K562 (cell line): Measurements from ENCODE around the gene MRLN. TPM values are rescaled to one million over a fixed set of nuclear protein-coding genes. Genes with fewer than 3 reads are reported as not detected.
A peak's percentile ranks its signal among the peaks of the same experiment; 100 is the strongest.

Experiments used
- CBFA2T2 ChIP-seq: fragments of 450-650 bp; conservative IDR thresholded peaks from 2 replicates; pipeline ENCODE4 v1.6.1; 2017; ENCODE audit warnings: mild to moderate bottlenecking
- CHD2 ChIP-seq: IDR thresholded peaks from 2 replicates; pipeline ENCODE4 v1.6.1; 2011; ENCODE audit warnings: low read depth, low read length
- CTBP1 ChIP-seq: fragments of 450-650 bp; IDR thresholded peaks from 2 replicates; pipeline ENCODE4 v1.6.1; 2016; ENCODE audit warnings: borderline replicate concordance
- ESRRA ChIP-seq: fragments of 450-650 bp; IDR thresholded peaks from 2 replicates; pipeline ENCODE4 v1.6.1; 2014; ENCODE audit warnings: low read depth, mild to moderate bottlenecking, moderate library complexity, borderline replicate concordance
- HES1 ChIP-seq: fragments of 450-650 bp; IDR thresholded peaks from 2 replicates; pipeline ENCODE4 v1.6.1; 2016; ENCODE audit warnings: low read depth, mild to moderate bottlenecking, moderate library complexity
- HMGN3 ChIP-seq: IDR thresholded peaks from 2 replicates; pipeline ENCODE4 v1.6.1; 2011; ENCODE audit warnings: borderline replicate concordance, low read depth, mild to moderate bottlenecking, mixed read lengths, low read length; ENCODE audit not compliant: insufficient read length; ENCODE audit errors: extremely low read depth
- HNRNPK ChIP-seq: fragments of 200-400 bp; formaldehyde crosslinking; IDR thresholded peaks from one replicate; pipeline ENCODE4 v1.6.1; 2018; ENCODE audit warnings: mild to moderate bottlenecking, low read depth, low read length; ENCODE audit not compliant: poor library complexity, severe bottlenecking
- KAT2B ChIP-seq: IDR thresholded peaks from one replicate; pipeline ENCODE4 v1.6.1; 2012; ENCODE audit warnings: low read depth, mild to moderate bottlenecking, control low read depth, inconsistent platforms, low read length, moderate library complexity
- KLF16 ChIP-seq: IDR thresholded peaks from 2 replicates; pipeline ENCODE4 v1.6.1; 2016; ENCODE audit warnings: antibody characterized with exemption
- MCM2 ChIP-seq: fragments of 450-650 bp; IDR thresholded peaks from 2 replicates; pipeline ENCODE4 v1.6.1; 2017; ENCODE audit warnings: low read depth, mild to moderate bottlenecking
- MEF2A ChIP-seq: IDR thresholded peaks from 2 replicates; pipeline ENCODE4 v1.6.1; 2011; ENCODE audit warnings: low read depth, mild to moderate bottlenecking, low read length, moderate library complexity; ENCODE audit not compliant: control insufficient read depth
- NCOR1 ChIP-seq: fragments of 450-650 bp; IDR thresholded peaks from 2 replicates; pipeline ENCODE4 v1.6.1; 2016; ENCODE audit warnings: mild to moderate bottlenecking, moderate library complexity
- NFE2L1 ChIP-seq: fragments of 450-650 bp; IDR thresholded peaks from 2 replicates; pipeline ENCODE4 v1.6.1; 2016; ENCODE audit warnings: missing genetic modification characterization, low read depth, mild to moderate bottlenecking, missing compliant biosample characterization, moderate library complexity, borderline replicate concordance
- PRMT5 ChIP-seq: sonication (generic); formaldehyde crosslinking; IDR thresholded peaks from 2 replicates; pipeline ENCODE4 v1.5.0; 2020; ENCODE audit warnings: missing genetic modification reagents
- RBM15 ChIP-seq: fragments of 200-400 bp; formaldehyde crosslinking; IDR thresholded peaks from 2 replicates; pipeline ENCODE4 v1.6.1; 2018; ENCODE audit warnings: mild to moderate bottlenecking, low read length, moderate library complexity; ENCODE audit not compliant: insufficient read depth
- RCOR1 ChIP-seq, 2 experiments: IDR thresholded peaks; 2 replicates each; pipeline ENCODE4 v1.6.1; 2012; ENCODE audit warnings: low read depth in 2 of 2, low read length in 2 of 2, borderline replicate concordance in 1 of 2, improper control_type of control experiment in 1 of 2
- RNF2 ChIP-seq: sonication (generic); IDR thresholded peaks from 2 replicates; pipeline ENCODE4 v1.6.1; 2016
- SAFB ChIP-seq: fragments of 200-400 bp; formaldehyde crosslinking; IDR thresholded peaks from 2 replicates; pipeline ENCODE4 v1.6.1; 2017; ENCODE audit warnings: low read depth, low read length, borderline replicate concordance
- SMAD4 ChIP-seq: fragments of 250-450 bp; sonication (Bioruptor Pico); conservative IDR thresholded peaks from 2 replicates; pipeline ENCODE4 v1.8.0; 2021; ENCODE audit warnings: inconsistent platforms, mild to moderate bottlenecking, moderate library complexity
- SOX6 ChIP-seq: fragments of 450-650 bp; IDR thresholded peaks from 2 replicates; pipeline ENCODE4 v1.6.1; 2014; ENCODE audit warnings: mild to moderate bottlenecking
- ZFP1 ChIP-seq: fragments of 450-650 bp; formaldehyde crosslinking; IDR thresholded peaks from 2 replicates; pipeline ENCODE4 v1.4.0; 2020; ENCODE audit warnings: mild to moderate bottlenecking, mixed read lengths
- ZNF165 ChIP-seq: fragments of 250-450 bp; sonication (Bioruptor Pico); IDR thresholded peaks from 2 replicates; pipeline ENCODE4 v1.4.0; 2020; ENCODE audit warnings: borderline replicate concordance
- ZNF174 ChIP-seq: fragments of 250-450 bp; sonication (Bioruptor Pico); IDR thresholded peaks from 2 replicates; pipeline ENCODE4 v1.4.0; 2020; ENCODE audit warnings: mild to moderate bottlenecking
- ZNF232 ChIP-seq: sonication (generic); formaldehyde crosslinking; IDR thresholded peaks from 2 replicates; pipeline ENCODE4 v1.8.0; 2022; ENCODE audit warnings: mild to moderate bottlenecking, missing genetic modification reagents
- ZNF263 ChIP-seq: sonication (generic); formaldehyde crosslinking; IDR thresholded peaks from 2 replicates; pipeline ENCODE4 v1.8.0; 2022; ENCODE audit warnings: mild to moderate bottlenecking, missing genetic modification reagents, borderline replicate concordance
- ZNF316 ChIP-seq: fragments of 450-650 bp; IDR thresholded peaks from 2 replicates; pipeline ENCODE4 v1.6.1; 2016
- ZNF41 ChIP-seq: fragments of 250-450 bp; sonication (Bioruptor Pico); conservative IDR thresholded peaks from 2 replicates; pipeline ENCODE4 v1.4.0; 2020; ENCODE audit warnings: mild to moderate bottlenecking
- ZNF444 ChIP-seq: fragments of 250-450 bp; sonication (Bioruptor Pico); IDR thresholded peaks from 2 replicates; pipeline ENCODE4 v1.4.0; 2020; ENCODE audit warnings: mild to moderate bottlenecking, moderate library complexity
- ZNF780A ChIP-seq: fragments of 250-450 bp; sonication (Bioruptor Pico); IDR thresholded peaks from 2 replicates; pipeline ENCODE4 v1.5.0; 2021; ENCODE audit warnings: mild to moderate bottlenecking
- polyA plus RNA-seq, 8 experiments: library from polyadenylated mRNA; depleted of rRNA in 4 of 8; stranded (reverse) in 5 of 8; unstranded in 3 of 8; fragments of >200 nt; fragmentation: Nextera tagmentation in 2 of 8; fragmentation: Illumina TruSeq in 1 of 8; extraction: Ambion mirVana in 2 of 8; extraction: Trizol in 1 of 8; gene quantifications; 2 replicates each; pipeline versions ENCODE4 v1.2.1 to v1.2.3, GENCODE V29; 2011 to 2014; ENCODE audit warnings: inconsistent platforms in 1 of 8, missing spikeins in 1 of 8
- total RNA-seq, 7 experiments: library from RNA; depleted of rRNA in 6 of 7; stranded (reverse); fragments of >200 nt in 6 of 7; fragmentation: Illumina TruSeq in 2 of 7; extraction: Trizol in 2 of 7; gene quantifications; 2 replicates each; pipeline versions ENCODE4 v1.2.1 to v1.2.3, GENCODE V29; 2011 to 2021; ENCODE audit warnings: low replicate concordance in 1 of 7
- TF ChIP-seq, protein P1 (sequence below): conservative IDR thresholded peaks from 2 replicates; pipeline ENCODE4 v1.6.1; 2011; ENCODE audit warnings: low read depth, mild to moderate bottlenecking, low read length; ENCODE audit not compliant: control insufficient read depth
- TF ChIP-seq, protein P2 (sequence below): fragments of 250-450 bp; sonication (Bioruptor Pico); IDR thresholded peaks from 2 replicates; pipeline ENCODE4 v1.6.1; 2021; ENCODE audit warnings: mild to moderate bottlenecking

MRLN gene
- total and polyA plus RNA-seq, 9 of the 15 experiments (the other 6 are each of a cell fraction or from before 2014, with no cell fraction given): 0.07 to 0.13 TPM; not detected in 7

DNA sequence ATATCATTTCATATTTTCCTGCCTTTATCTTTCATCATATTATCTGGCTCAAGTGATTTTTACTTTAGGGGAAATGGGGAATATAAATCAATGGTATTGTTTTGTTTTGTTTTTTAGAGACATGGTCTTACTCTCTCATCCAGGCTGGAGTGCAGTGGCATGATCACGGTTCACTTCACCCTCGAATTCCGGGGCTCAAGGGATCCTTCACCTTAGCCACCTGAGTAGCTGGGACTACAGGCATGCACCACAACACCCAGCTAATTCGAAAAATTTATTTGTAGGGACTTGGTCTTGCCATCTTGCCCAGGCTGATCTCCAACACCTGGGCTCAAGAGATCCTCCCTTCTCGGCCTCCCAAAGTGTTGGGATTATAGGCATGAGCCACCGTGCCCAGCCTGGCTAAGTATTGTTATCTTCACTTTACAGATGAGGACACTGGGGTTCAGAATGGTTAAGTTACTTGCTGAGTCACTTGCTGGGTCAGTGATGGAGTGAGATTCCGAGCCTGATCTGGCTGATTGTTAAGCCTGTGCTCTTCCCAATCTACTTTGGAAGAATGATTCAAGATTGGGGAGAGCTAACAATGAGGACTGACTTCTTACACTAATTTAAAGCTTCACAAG lies 39.9 kb downstream of the MRLN start (continued):
- peak; percentile 56; the same call in 1 of the 2 replicates for TF ChIP-seq NFE2L1
- TF ChIP-seq SOX6: peak; percentile 78; the same call in 1 of the 2 replicates
- TF ChIP-seq, protein P1, sequence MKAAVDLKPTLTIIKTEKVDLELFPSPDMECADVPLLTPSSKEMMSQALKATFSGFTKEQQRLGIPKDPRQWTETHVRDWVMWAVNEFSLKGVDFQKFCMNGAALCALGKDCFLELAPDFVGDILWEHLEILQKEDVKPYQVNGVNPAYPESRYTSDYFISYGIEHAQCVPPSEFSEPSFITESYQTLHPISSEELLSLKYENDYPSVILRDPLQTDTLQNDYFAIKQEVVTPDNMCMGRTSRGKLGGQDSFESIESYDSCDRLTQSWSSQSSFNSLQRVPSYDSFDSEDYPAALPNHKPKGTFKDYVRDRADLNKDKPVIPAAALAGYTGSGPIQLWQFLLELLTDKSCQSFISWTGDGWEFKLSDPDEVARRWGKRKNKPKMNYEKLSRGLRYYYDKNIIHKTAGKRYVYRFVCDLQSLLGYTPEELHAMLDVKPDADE: no peak
- TF ChIP-seq RBM15: no peak
- TF ChIP-seq KLF16: peak; percentile 37; the same call in 1 of the 2 replicates
- TF ChIP-seq ESRRA: no peak
- TF ChIP-seq RCOR1 (IDR thresholded peaks at IDR 0.05; ENCODE audit: borderline replicate concordance in 1 of 2, low read depth in 2 of 2, low read length in 2 of 2): peak in 1 of 2 experiments; percentile 87; a peak in 2 of 4 replicates
- no peak for TF ChIP-seq ZFP1 (CRISPR knock-in tag)
- TF ChIP-seq ZNF232 (CRISPR knock-in tag): no peak
- TF ChIP-seq, protein P2, sequence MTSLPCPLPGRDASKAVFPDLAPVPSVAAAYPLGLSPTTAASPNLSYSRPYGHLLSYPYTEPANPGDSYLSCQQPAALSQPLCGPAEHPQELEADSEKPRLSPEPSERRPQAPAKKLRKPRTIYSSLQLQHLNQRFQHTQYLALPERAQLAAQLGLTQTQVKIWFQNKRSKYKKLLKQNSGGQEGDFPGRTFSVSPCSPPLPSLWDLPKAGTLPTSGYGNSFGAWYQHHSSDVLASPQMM: no peak
- TF ChIP-seq HES1: no peak
- no peak for TF ChIP-seq HNRNPK
- TF ChIP-seq MEF2A: no peak
- peak; percentile 82 for TF ChIP-seq CTBP1
- TF ChIP-seq NCOR1: peak; percentile 68
- no peak for TF ChIP-seq ZNF174 (CRISPR knock-in tag)
- peak; percentile 78 for TF ChIP-seq CBFA2T2
- peak; percentile 69 for TF ChIP-seq ZNF316
- 0 out of 2 replicates have a peak, but pooled peaks have one; percentile 35 for TF ChIP-seq RNF2
- no peak for TF ChIP-seq CHD2
- TF ChIP-seq MCM2: no peak
- TF ChIP-seq PRMT5 (CRISPR knock-in tag): no peak
- TF ChIP-seq ZNF165 (CRISPR knock-in tag): no peak
- TF ChIP-seq ZNF41 (CRISPR knock-in tag): no peak
- no peak for TF ChIP-seq SAFB
- TF ChIP-seq HMGN3: no peak
- no peak for TF ChIP-seq ZNF263 (CRISPR knock-in tag)
- TF ChIP-seq ZNF444 (CRISPR knock-in tag): no peak
- TF ChIP-seq SMAD4: peak; percentile 35; the same call in 1 of the 2 replicates
- TF ChIP-seq KAT2B: no peak
- no peak for TF ChIP-seq ZNF780A
